GM19023 (cell line): ENCODE results near the gene KCND1.

Experiments
- ATAC-seq: cut with Tn5 transposase; IDR thresholded peaks from one replicate; pipeline ENCODE4 v1.9.1; 2021; ENCODE audit warnings: mild to moderate bottlenecking, moderate library complexity; ENCODE audit not compliant: unreplicated experiment

The KCND1 gene

GRCh38 chrX:48975041-48975440, 3.4 kb upstream of the KCND1 start:
- no peak for ATAC-seq

- no peak for ATAC-seq
These were observed 2.9 kb upstream of the KCND1 start for GRCh38 chrX:48974574-48974973.

DNA sequence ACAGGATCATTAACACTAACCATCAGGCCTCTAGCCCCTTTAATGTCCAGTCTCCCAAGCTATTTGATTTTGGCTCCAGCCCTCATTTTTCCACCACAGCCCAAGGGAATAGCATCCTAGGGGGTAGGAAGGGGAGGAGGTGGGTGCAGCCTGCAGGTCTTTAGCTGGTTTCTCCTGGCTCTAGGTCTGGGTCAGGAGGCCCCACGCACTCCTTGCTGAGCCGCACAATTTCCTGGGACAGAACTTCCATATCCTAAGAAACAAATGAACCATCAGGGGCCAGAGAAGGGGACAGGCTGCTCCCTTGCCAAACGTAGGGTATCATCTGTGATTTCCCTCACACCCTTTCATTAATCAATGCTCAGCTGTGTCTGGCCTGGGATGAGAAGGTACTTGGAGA, 2.4 kb upstream of the KCND1 start:
- no peak for ATAC-seq

- no peak for ATAC-seq
These were observed 848 bp upstream of the KCND1 start for GRCh38 chrX:48972220-48973164.

DNA sequence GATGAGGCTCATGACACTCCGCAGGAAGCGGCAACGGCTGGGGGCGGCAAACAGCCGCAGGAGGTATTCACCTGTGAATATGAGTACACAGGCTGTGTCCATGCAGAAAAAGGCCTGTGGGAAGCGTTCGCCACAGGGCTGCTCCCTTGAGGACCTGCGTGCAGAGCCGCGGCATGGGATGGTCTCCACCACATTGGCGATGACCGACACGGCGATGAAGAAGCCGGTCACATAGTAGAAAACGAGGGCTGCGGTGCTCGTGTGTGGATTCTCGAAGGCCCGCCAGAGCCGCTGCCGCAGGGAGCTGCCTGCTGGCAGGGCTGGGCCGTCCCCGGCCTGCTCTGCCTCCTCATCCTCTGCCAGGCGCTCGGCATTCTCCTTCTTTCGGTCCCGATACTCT, 2.2 kb downstream of the KCND1 start:
- ATAC-seq = no peak

GRCh38 chrX:48968377-48968776, 3.3 kb downstream of the KCND1 start:
- no peak for ATAC-seq

DNA sequence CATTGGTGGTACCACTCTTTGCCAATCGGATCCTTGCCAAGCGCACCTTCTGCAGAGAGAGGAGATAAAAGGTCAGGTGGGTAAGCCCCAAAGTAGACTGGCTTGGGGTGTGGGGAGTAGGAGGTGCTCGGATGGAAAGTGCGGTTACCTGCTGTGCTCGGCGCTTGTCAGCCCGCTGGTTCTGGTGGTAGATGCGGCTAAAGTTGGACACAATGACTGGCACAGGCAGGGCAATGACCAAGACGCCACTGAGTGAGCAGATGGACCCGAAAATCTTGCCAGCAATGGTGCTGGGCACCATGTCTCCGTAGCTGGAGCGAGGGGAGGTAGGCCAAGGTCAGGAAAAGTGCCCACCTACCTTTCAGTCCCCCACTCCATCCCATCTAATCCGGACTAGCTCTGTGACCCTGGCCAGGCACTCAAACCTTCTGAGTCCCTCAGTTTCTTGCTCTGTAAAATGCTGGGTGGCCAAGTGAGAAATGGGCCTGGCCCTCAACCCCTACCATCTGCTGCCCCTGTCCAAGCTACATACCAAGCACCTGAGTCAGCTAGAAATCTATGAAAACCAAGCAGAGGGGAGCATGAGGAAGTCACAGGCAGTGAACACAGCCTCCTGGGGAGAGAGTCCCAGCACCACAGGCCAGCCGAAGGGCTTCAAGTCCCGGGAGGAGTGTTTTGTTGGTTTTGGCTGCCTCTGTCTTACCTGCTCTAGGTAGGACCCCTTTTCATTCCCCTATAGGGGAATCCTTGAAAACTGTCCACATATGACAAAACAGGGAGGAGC, 4.7 kb downstream of the KCND1 start:
- ATAC-seq = no peak

- ATAC-seq = no peak
These were observed 5.7 kb downstream of the KCND1 start for GRCh38 chrX:48965959-48966358.

DNA sequence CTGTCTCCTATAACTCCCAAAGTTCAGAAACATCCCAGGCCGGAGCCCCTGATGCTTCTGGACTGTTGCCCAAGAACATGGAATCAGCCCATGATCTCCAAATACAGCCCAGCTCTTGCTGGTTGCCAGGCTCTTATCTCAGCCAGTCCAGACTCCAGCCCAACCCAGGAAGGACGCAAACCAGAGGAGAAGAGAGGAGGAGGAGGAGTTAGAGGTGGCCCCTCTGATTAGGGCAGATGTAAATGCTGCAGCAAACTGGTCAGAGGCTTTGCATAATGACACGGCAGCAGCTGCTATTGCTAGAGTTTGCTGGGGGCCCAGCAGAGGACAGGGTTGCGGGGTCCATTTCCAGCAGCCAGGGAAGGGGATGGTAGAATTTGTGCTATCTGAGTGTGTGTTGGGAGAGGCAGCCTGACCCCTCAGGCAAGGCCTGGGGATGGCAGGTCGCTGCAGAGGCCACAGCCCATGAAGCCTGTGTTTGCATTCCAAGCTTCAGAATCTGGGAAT, 10.0 kb downstream of the KCND1 start:
- ATAC-seq = no peak

GRCh38 chrX:48960291-48960690, 11.4 kb downstream of the KCND1 start:
- ATAC-seq = no peak

GRCh38 chrX:48958635-48959094, 13.0 kb downstream of the KCND1 start:
- ATAC-seq = no peak

GRCh38 chrX:48957827-48958634, 13.6 kb downstream of the KCND1 start:
- ATAC-seq = peak; percentile 78

DNA sequence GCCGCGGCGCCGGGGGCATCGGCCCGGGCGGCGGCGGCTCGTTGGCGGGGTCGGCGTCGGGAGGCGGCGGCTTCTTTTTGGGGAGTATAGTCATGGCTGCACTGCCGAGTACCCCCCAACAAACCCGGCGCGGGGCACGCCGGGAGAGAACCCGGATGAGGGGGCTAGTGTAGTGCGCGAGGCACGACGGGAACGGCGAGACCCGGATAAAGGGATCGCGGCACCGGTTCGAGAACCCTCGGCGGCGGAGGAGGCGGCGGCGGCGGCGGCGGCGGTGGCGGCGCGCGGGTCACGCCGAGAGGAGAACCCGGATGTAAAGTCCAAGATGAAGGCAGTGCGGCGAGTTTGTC, 14.2 kb downstream of the KCND1 start, which contains the start of gene OTUD5:
OTUD5 (minus strand) TSS at position 131 of the 350 bp plus-strand sequence; CDS start at position 94, 37 bp downstream.
- peak; percentile 31 for ATAC-seq

DNA sequence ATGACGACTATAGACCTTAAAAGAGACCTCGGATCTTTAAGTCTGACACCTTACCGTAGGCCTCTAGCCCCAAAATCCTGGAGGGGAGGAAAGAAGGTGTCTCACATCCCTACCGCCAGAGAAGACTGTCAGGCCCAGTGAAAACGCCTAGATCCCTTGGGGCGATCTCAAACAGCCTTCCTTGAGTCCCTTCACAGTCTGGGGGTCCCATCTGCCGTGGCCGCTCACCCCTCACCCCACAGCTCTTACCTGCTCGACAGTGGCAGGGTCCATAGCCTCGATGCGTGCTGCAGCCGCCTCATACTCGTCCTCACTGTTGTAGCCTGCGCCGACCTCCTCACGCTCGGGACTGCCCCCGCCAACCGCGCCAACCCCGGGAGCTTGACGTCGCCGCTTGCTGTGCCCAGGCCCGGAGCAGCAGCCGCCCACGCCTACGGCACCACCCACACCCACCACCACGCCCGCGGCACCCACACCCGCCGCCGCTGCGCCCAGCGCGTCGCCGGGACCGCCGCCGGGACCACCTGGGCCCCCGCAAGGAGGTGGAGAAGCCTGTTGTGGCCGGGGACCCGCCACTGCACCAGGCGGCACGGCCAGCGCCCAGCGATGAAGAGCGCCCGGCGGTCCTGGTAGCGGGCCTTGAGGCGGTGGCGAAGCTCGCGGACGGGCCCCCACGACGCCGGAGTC, 14.8 kb downstream of the KCND1 start:
- no peak for ATAC-seq

DNA sequence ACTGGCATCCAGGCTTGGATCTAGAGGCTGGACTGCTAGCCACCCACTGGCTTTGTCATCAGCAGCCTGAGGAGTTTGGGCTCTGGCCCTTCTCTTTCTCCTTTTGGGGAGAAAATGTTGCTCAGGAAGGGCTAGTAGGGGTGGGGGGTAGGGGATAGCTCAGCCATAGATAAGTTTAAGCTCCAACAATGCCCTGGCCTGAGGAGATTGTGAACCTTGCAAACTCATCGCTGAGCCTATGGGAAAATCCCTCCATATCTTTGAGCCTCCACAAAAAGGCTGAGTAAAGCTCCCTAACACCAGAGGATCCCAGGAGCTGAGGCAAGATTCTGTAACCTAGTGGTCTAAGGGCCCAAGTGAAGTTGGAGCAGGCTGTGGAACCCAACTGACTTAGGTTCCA, 23.1 kb downstream of the KCND1 start:
- no peak for ATAC-seq

GRCh38 chrX:48945517-48946348, 25.9 kb downstream of the KCND1 start:
- no peak for ATAC-seq

- ATAC-seq = no peak
These were observed 28.7 kb downstream of the KCND1 start for GRCh38 chrX:48942895-48943294.

DNA sequence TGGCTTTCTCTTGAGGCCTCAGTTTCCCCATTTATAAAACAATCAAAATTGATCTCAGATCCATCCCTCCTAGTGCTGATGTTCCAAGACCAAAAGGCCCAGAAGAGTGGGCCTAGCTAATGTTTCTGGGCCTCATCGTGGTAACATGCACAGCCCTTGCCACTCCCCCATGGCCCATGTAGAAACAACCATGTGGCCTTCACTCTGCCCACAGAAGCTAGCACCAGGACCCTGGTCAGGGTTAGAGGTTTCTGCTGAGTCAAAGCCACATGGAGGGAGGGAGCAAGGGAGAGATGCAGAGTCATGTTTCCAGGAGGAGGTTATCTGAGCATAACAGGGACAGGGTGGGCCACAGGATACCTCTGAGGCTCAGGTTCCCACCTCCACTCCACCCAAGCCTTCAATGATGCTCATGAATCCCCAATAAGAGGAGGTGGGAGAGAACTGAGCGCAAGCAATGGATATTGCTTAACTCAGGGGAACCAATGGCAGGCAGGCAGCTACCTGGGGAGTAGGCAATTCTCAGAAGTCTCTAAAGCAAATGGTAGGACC, 31.2 kb downstream of the KCND1 start:
- no peak for ATAC-seq
